ENCODE data around the gene HECTD4. TPM values are rescaled to one million over a fixed set of nuclear protein-coding genes. Genes with fewer than 3 reads are reported as not detected.

The HECTD4 gene
- total RNA-seq, 2 experiments from 2014 or later: 34.5 to 62.4 TPM

- intact Hi-C loops (cut with micrococcal nuclease; ENCODE audit: unreplicated experiment): no loop called here
- CTCF ChIA-PET (ENCODE audit: unreplicated experiment): no interaction called here
These were observed 82.5 kb downstream of the HECTD4 start for GRCh38 chr12:112299704-112300103.

GRCh38 chr12:112297188-112297587 is 85.0 kb downstream of the HECTD4 start:
- POLR2A ChIA-PET: no interaction called here
- no peaks in the 10 kb centered on the region for H3K4me1 ChIP-seq (ENCODE audit: insufficient read depth, low read length, poor library complexity, severe bottlenecking)
- no peak for TF ChIP-seq CTCF (conservative IDR thresholded peaks at IDR 0.05; ENCODE audit: low read length)
- TF ChIP-seq EZH2phosphoT487 (IDR thresholded peaks at IDR 0.05; ENCODE audit: borderline replicate concordance, low read depth, low read length): no peak
- BruUV-seq (replicated peaks): no TSS peak
- 0 out of 2 replicates have a peak, but pooled peaks cover 8% of the 10 kb centered on the region for H3K9me3 ChIP-seq (ENCODE audit: low read length)
- no peak overlapping the region for H2AFZ ChIP-seq (ENCODE audit: low read length)
- no peak overlapping the region for H3K4me2 ChIP-seq (ENCODE audit: low read length)
- no peaks in the 10 kb centered on the region for H3K79me2 ChIP-seq (ENCODE audit: insufficient read depth, low read depth, low read length)
- H3K4me3 ChIP-seq (ENCODE audit: low read depth, low read length, poor library complexity, severe bottlenecking): no peak overlapping the region
- CTCF ChIA-PET (ENCODE audit: unreplicated experiment): no interaction called here
- no peak overlapping the region for H3K27ac ChIP-seq (ENCODE audit: low read depth, low read length, poor library complexity, severe bottlenecking)
- H4K20me1 ChIP-seq (ENCODE audit: insufficient read depth, low read length): no peaks in the 10 kb centered on the region
- no peaks in the 10 kb centered on the region for H3K9me2 ChIP-seq (ENCODE audit: insufficient read depth, low read length)
- intact Hi-C loops (cut with micrococcal nuclease; ENCODE audit: unreplicated experiment): no loop called here
- peaks cover 32% of the 10 kb centered on the region for H3K36me3 ChIP-seq (ENCODE audit: insufficient read depth, low read length)
- no peak for DNase-seq (ENCODE audit: low spot score)

More at GRCh38 chr12:112299704-112300103, 82.5 kb downstream of the HECTD4 start:
- no peaks in the 10 kb centered on the region for H3K79me2 ChIP-seq (ENCODE audit: insufficient read depth, low read depth, low read length)
- DNase-seq (ENCODE audit: low spot score): no peak
- H3K4me1 ChIP-seq (ENCODE audit: insufficient read depth, low read length, poor library complexity, severe bottlenecking): peaks cover 10% of the 10 kb centered on the region
- H3K36me3 ChIP-seq (ENCODE audit: insufficient read depth, low read length): peaks cover 53% of the 10 kb centered on the region
- H3K4me3 ChIP-seq (ENCODE audit: low read depth, low read length, poor library complexity, severe bottlenecking): no peak overlapping the region
- no peak for TF ChIP-seq EZH2phosphoT487 (IDR thresholded peaks at IDR 0.05; ENCODE audit: borderline replicate concordance, low read depth, low read length)
- TF ChIP-seq CTCF (conservative IDR thresholded peaks at IDR 0.05; ENCODE audit: low read length): no peak
- POLR2A ChIA-PET: interaction anchor here (0.6 to 1.2 kb wide), 3 partner anchors 11 to 675 kb away, joined by 4 to 5 read pairs (median 5); no protein-coding TSS in a partner anchor
- BruUV-seq (replicated peaks): no TSS peak
- no peak overlapping the region for H3K4me2 ChIP-seq (ENCODE audit: low read length)
- no peak overlapping the region for H2AFZ ChIP-seq (ENCODE audit: low read length)
- H3K27ac ChIP-seq (ENCODE audit: low read depth, low read length, poor library complexity, severe bottlenecking): no peak overlapping the region
- no peaks in the 10 kb centered on the region for H4K20me1 ChIP-seq (ENCODE audit: insufficient read depth, low read length)
- no peaks in the 10 kb centered on the region for H3K9me2 ChIP-seq (ENCODE audit: insufficient read depth, low read length)
- 0 out of 2 replicates have a peak, but pooled peaks cover 8% of the 10 kb centered on the region for H3K9me3 ChIP-seq (ENCODE audit: low read length)

GRCh38 chr12:112296183-112296582 is 86.0 kb downstream of the HECTD4 start:
- TF ChIP-seq CTCF (conservative IDR thresholded peaks at IDR 0.05; ENCODE audit: low read length) (no peak), EZH2phosphoT487 (IDR thresholded peaks at IDR 0.05; ENCODE audit: borderline replicate concordance, low read depth, low read length) (no peak)
- H3K4me1 ChIP-seq (ENCODE audit: insufficient read depth, low read length, poor library complexity, severe bottlenecking): no peaks in the 10 kb centered on the region
- no peak for DNase-seq (ENCODE audit: low spot score)
- no peaks in the 10 kb centered on the region for H3K79me2 ChIP-seq (ENCODE audit: insufficient read depth, low read depth, low read length)
- no peak overlapping the region for H3K4me3 ChIP-seq (ENCODE audit: low read depth, low read length, poor library complexity, severe bottlenecking)
- no peaks in the 10 kb centered on the region for H3K9me2 ChIP-seq (ENCODE audit: insufficient read depth, low read length)
- 0 out of 2 replicates have a peak, but pooled peaks cover 8% of the 10 kb centered on the region for H3K9me3 ChIP-seq (ENCODE audit: low read length)
- no peak overlapping the region for H3K27ac ChIP-seq (ENCODE audit: low read depth, low read length, poor library complexity, severe bottlenecking)
- H3K36me3 ChIP-seq (ENCODE audit: insufficient read depth, low read length): peaks cover 31% of the 10 kb centered on the region
- ChIA-PET CTCF (ENCODE audit: unreplicated experiment) (no interaction called here), POLR2A (no interaction called here)
- no TSS peak for BruUV-seq (replicated peaks)
- intact Hi-C loops (cut with micrococcal nuclease; ENCODE audit: unreplicated experiment): no loop called here
- H4K20me1 ChIP-seq (ENCODE audit: insufficient read depth, low read length): no peaks in the 10 kb centered on the region
- no peak overlapping the region for H3K4me2 ChIP-seq (ENCODE audit: low read length)
- H2AFZ ChIP-seq (ENCODE audit: low read length): no peak overlapping the region
